GM10248 (cell line): ENCODE measurements around the gene CAPS2.

Experiments used
- CTCF ChIA-PET: fragments of 300-600 bp; sonication (Branson Sonifier 250); formaldehyde crosslinking; extraction: SDS; loops from one replicate; lab custom pipeline; 2021; ENCODE audit warnings: antibody characterized with exemption; lab: Yijun Ruan, JAX
- POLR2A ChIA-PET: fragments of 350-650 bp; sonication (Branson Sonifier 250); formaldehyde crosslinking; extraction: SDS; loops from one replicate; lab custom pipeline; 2020; ENCODE audit warnings: antibody characterized with exemption; lab: Yijun Ruan, JAX
- DNase-seq: peaks from one replicate; pipeline ENCODE4 v3.0.0; 2012; ENCODE audit errors: extremely low spot score
- CTCF ChIP-seq: IDR thresholded peaks from 2 replicates; pipeline ENCODE4 v1.5.1; 2012; ENCODE audit warnings: mild to moderate bottlenecking, low read depth; ENCODE audit errors: extremely low read depth, missing control alignments, control extremely low read depth

Gene CAPS2

GRCh38 chr12:75315518-75315917, 14.6 kb downstream of the CAPS2 start:
- ChIA-PET POLR2A (no interaction called here), CTCF (interaction anchor here (1.0 to 1.6 kb wide), 2 partner anchors 9 to 14 kb away, joined by 4 to 7 read pairs; partner anchors contain the start of gene CAPS2)
- DNase-seq: no peak
- no peak for TF ChIP-seq CTCF

GRCh38 chr12:75311369-75311768, 18.8 kb downstream of the CAPS2 start:
- ChIA-PET CTCF (interaction anchor here (1.1 to 1.8 kb wide), 5 partner anchors 12 to 173 kb away, joined by 3 to 6 read pairs (median 4); partner anchors contain the start of gene GLIPR1L1), POLR2A (no interaction called here)

GRCh38 chr12:75308279-75308678, 21.8 kb downstream of the CAPS2 start:
- ChIA-PET CTCF (no interaction called here), POLR2A (no interaction called here)
- no peak for DNase-seq
- TF ChIP-seq CTCF: no peak

More at GRCh38 chr12:75311369-75311768, 18.8 kb downstream of the CAPS2 start:
- DNase-seq: no peak
- no peak for TF ChIP-seq CTCF

GRCh38 chr12:75305412-75306332, 24.5 kb downstream of the CAPS2 start:
- POLR2A ChIA-PET: no interaction called here
- TF ChIP-seq CTCF: no peak
- CTCF ChIA-PET: interaction anchor here (0.5 to 1.5 kb wide), 2 partner anchors 12 to 33 kb away, joined by 3 read pairs; no protein-coding TSS in a partner anchor
- DNase-seq: no peak

- no peak for TF ChIP-seq CTCF
- no peak for DNase-seq
- ChIA-PET POLR2A (no interaction called here), CTCF (no interaction called here)
Observed at GRCh38 chr12:75302781-75303180, 27.3 kb downstream of the CAPS2 start.

- no peak for TF ChIP-seq CTCF
- no peak for DNase-seq
- ChIA-PET CTCF (interaction anchor here (1.1 kb wide), 2 partner anchors 8 to 19 kb away, joined by 3 to 4 read pairs; no protein-coding TSS in a partner anchor), POLR2A (no interaction called here)
Observed at GRCh38 chr12:75302225-75302624, 27.9 kb downstream of the CAPS2 start.
